ENCODE measurements around the gene NOTUM. TPM values are rescaled to one million over a fixed set of nuclear protein-coding genes. Genes with fewer than 3 reads are reported as not detected.

Gene NOTUM
- total and polyA plus RNA-seq, 4 experiments from 2014 or later, result not detected

- POLR2A ChIA-PET (ENCODE audit: partially characterized antibody), result no interaction called here
These were observed 13.8 kb downstream of the NOTUM start, which contains the start of gene MYADML2 for GRCh38 chr17:81947189-81947588. TSS of gene MYADML2 (minus strand) at chr17:81947233. CDS start at chr17:81941741, 5,492 bp downstream.

GRCh38 chr17:81944858-81945257 is 16.1 kb downstream of the NOTUM start:
- H3K4me1 ChIP-seq (ENCODE audit: insufficient read depth, low read length), result no peaks in the 10 kb centered on the region
- intact Hi-C loops (cut with micrococcal nuclease), result no loop called here
- CTCF ChIA-PET (ENCODE audit: partially characterized antibody), result no interaction called here
- Mint-ChIP-seq H3K4me1 (no peaks in the 10 kb centered on the region), H3K9me3 (no peaks in the 10 kb centered on the region), H3K36me3 (no peaks in the 10 kb centered on the region), H3K4me3 (no peak overlapping the region), H3K27me3 (peaks cover 2 to 5% of the 10 kb centered on the region in 2 donors), H3K27ac (no peak overlapping the region)
- no peaks in the 10 kb centered on the region for H3K36me3 ChIP-seq (ENCODE audit: insufficient read depth, low read length)
- no peaks in the 10 kb centered on the region for H3K9me3 ChIP-seq (ENCODE audit: control insufficient read depth in 1 of 2, low read length in 2 of 2)
- H3K27ac ChIP-seq (ENCODE audit: low read depth, low read length), result no peak overlapping the region
- no peaks in the 10 kb centered on the region for H3K27me3 ChIP-seq (ENCODE audit: insufficient read depth, low read length)
- POLR2A ChIA-PET (ENCODE audit: partially characterized antibody), result interaction anchor here (1.2 kb wide), 1 partner anchor 32 kb away, joined by 3 read pairs; no protein-coding TSS in a partner anchor
- DNase-seq, result peak in 1 of 5 donors; percentile 3
- H3K4me3 ChIP-seq (ENCODE audit: low read length in 2 of 2), result no peak overlapping the region

More at GRCh38 chr17:81947189-81947588, 13.8 kb downstream of the NOTUM start, which contains the start of gene MYADML2:
- Histone ChIP-seq H3K36me3 (ENCODE audit: insufficient read depth, low read length) (no peaks in the 10 kb centered on the region), H3K4me3 (ENCODE audit: low read length in 2 of 2) (no peak within 1 kb of the TSS), H3K4me1 (ENCODE audit: insufficient read depth, low read length) (no peaks in the 10 kb centered on the region), H3K9me3 (ENCODE audit: control insufficient read depth in 1 of 2, low read length in 2 of 2) (no peaks in the 10 kb centered on the region), H3K27ac (ENCODE audit: low read depth, low read length) (no peak within 1 kb of the TSS), H3K27me3 (ENCODE audit: insufficient read depth, low read length) (no peaks in the 10 kb centered on the region)
- Mint-ChIP-seq H3K36me3 (no peaks in the 10 kb centered on the region), H3K4me1 (peaks cover 0 to 2% (median under 1%) of the 10 kb centered on the region in 4 donors), H3K27ac (no peak within 1 kb of the TSS), H3K9me3 (no peaks in the 10 kb centered on the region), H3K27me3 (no peaks in the 10 kb centered on the region), H3K4me3 (no peak within 1 kb of the TSS)
- CTCF ChIA-PET (ENCODE audit: partially characterized antibody), result interaction anchor here (1.0 kb wide), 1 partner anchor 12 kb away, joined by 3 read pairs; no protein-coding TSS in a partner anchor
- DNase-seq, result no peak
- intact Hi-C loops (cut with micrococcal nuclease), result no loop called here

DNA sequence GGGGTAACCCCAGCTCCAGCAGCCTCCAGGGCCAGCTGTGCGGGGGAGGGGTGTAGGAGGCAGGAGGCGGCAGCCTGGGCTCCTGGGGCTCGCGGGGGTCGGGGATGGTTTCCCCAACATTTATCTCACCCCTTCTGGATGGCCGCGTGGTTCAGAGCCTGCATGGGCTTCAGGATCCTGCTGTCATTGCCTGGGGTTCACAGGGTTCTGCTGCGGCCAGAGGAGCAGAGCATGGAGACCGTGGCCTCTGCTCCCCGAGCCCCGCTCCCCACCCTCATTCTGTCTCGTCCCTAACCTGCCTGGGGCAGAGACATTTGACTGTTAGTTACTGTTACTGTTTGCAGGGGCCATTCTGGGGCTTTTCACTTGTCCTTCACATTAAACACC is 18.8 kb downstream of the NOTUM start:
- Mint-ChIP-seq H3K36me3 (no peaks in the 10 kb centered on the region), H3K4me1 (peaks cover 0 to 5% (median 0%) of the 10 kb centered on the region in 4 donors), H3K27me3 (peaks cover 2 to 5% of the 10 kb centered on the region in 2 donors), H3K4me3 (no peak overlapping the region), H3K27ac (no peak overlapping the region), H3K9me3 (no peaks in the 10 kb centered on the region)
- DNase-seq, result no peak
- Histone ChIP-seq H3K27me3 (ENCODE audit: insufficient read depth, low read length) (no peaks in the 10 kb centered on the region), H3K4me3 (ENCODE audit: low read length in 2 of 2) (no peak overlapping the region), H3K27ac (ENCODE audit: low read depth, low read length) (no peak overlapping the region), H3K36me3 (ENCODE audit: insufficient read depth, low read length) (no peaks in the 10 kb centered on the region), H3K9me3 (ENCODE audit: control insufficient read depth in 1 of 2, low read length in 2 of 2) (no peaks in the 10 kb centered on the region), H3K4me1 (ENCODE audit: insufficient read depth, low read length) (peaks cover 4% of the 10 kb centered on the region)
- ChIA-PET POLR2A (ENCODE audit: partially characterized antibody) (no interaction called here), CTCF (ENCODE audit: partially characterized antibody) (interaction anchor here (1.4 kb wide), 1 partner anchor 17 kb away, joined by 3 read pairs; no protein-coding TSS in a partner anchor)
- intact Hi-C loops (cut with micrococcal nuclease), result no loop called here

DNA sequence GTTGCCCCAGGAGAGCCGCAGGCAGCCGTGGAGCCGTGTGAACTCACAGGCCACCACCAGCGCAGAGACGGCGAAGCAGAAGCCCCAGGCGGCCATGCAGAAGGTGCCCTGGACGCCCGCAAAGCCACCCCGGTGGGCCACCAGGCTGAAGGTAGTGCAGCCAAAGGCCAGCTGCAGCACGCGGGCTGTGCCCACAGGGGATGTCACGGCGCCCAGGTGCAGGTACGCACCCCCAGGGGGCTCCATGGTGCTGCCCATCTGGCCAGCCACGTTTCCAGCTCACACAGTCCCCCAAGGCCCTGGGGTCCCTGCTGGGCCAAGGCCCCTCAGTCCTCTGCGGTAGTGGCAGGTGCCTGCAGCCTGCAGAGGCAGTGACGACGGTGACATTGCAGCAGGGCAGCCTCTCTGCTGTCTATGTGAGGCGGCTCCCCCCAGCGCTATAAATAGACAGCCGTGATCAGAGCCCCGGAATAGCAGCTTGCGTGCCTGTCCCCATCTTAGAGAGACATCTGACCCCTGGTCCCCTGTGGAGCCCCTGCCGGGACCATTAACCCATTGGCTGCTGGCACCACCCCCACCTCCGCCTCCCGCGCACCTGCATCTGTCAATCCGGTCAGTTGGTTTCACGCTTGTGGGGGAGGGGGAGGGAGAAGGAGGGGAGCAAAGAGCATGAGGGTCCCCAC is 19.4 kb downstream of the NOTUM start:
- no peak overlapping the region for H3K27ac Mint-ChIP-seq
- no peaks in the 10 kb centered on the region for H3K27me3 ChIP-seq (ENCODE audit: insufficient read depth, low read length)
- peaks cover 7% of the 10 kb centered on the region for H3K4me1 ChIP-seq (ENCODE audit: insufficient read depth, low read length)
- no peaks in the 10 kb centered on the region for H3K9me3 ChIP-seq (ENCODE audit: control insufficient read depth in 1 of 2, low read length in 2 of 2)
- no peak for DNase-seq
- intact Hi-C loops (cut with micrococcal nuclease), result no loop called here
- POLR2A ChIA-PET (ENCODE audit: partially characterized antibody), result no interaction called here
- H3K27me3 Mint-ChIP-seq, result peaks cover 2 to 5% of the 10 kb centered on the region in 2 donors
- no peak overlapping the region for H3K4me3 ChIP-seq (ENCODE audit: low read length in 2 of 2)
- no peaks in the 10 kb centered on the region for H3K36me3 Mint-ChIP-seq
- no peak overlapping the region for H3K4me3 Mint-ChIP-seq
- peaks cover 0 to 7% (median 0%) of the 10 kb centered on the region in 4 donors for H3K4me1 Mint-ChIP-seq
- no peak overlapping the region for H3K27ac ChIP-seq (ENCODE audit: low read depth, low read length)
- no peaks in the 10 kb centered on the region for H3K36me3 ChIP-seq (ENCODE audit: insufficient read depth, low read length)
- CTCF ChIA-PET (ENCODE audit: partially characterized antibody), result interaction anchor here (1.4 kb wide), 1 partner anchor 18 kb away, joined by 3 read pairs; no protein-coding TSS in a partner anchor
- H3K9me3 Mint-ChIP-seq, result no peaks in the 10 kb centered on the region

DNA sequence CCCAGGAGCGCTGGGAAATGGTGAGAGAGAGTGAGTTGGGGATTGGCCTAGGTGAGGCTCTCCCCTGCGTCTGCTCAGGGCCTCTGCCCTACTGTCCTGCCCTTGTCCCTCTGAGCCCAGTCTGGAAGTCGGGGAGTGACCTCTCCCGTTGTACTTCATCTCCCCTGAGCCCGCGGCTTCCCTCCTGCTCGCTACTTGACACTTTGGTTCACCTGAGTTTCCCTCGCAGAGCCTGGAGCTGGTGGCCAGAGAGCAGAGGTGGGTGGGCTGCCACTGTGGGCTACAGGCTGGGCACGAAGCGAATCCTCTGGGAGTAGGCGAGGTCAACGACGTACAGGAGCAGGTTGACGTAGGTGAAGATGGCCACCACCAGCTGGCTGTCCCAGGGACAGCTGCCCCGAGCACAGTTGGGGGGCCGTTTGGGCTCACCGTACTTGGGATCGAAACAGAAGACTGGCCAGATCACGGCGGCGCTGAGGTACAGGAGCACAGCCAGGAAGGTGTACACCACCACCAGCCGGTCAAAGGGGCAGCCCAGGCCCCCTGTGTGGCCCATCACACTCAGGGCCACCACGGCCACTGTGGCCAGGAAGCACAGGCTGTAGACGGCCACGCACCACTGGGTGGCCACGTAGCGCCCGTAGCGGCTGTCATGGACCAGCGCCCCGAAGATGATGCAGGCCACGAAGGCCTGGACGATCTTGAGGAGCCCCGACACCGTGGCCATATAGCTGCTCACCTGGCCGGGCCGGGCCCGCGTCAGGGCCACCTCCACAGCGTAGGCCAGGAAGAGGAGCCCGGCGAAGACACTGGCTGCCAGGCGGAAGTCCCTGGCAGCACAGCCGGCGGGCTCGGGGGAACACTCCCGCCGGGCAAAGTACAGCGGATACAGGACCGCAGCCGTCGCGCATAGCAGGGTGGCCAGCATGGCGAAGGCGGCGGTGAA is 20.2 kb downstream of the NOTUM start:
- H3K27me3 ChIP-seq (ENCODE audit: insufficient read depth, low read length), result no peaks in the 10 kb centered on the region
- H3K27ac ChIP-seq (ENCODE audit: low read depth, low read length), result no peak overlapping the region
- H3K27ac Mint-ChIP-seq, result no peak overlapping the region
- no peak overlapping the region for H3K4me3 Mint-ChIP-seq
- intact Hi-C loops (cut with micrococcal nuclease), result no loop called here
- H3K4me1 ChIP-seq (ENCODE audit: insufficient read depth, low read length), result peaks cover 9% of the 10 kb centered on the region
- no peaks in the 10 kb centered on the region for H3K9me3 Mint-ChIP-seq
- H3K36me3 ChIP-seq (ENCODE audit: insufficient read depth, low read length), result no peaks in the 10 kb centered on the region
- ChIA-PET POLR2A (ENCODE audit: partially characterized antibody) (no interaction called here), CTCF (ENCODE audit: partially characterized antibody) (interaction anchor here (1.4 kb wide), 1 partner anchor 19 kb away, joined by 3 read pairs; no protein-coding TSS in a partner anchor)
- no peaks in the 10 kb centered on the region for H3K36me3 Mint-ChIP-seq
- no peaks in the 10 kb centered on the region for H3K9me3 ChIP-seq (ENCODE audit: control insufficient read depth in 1 of 2, low read length in 2 of 2)
- H3K27me3 Mint-ChIP-seq, result peaks cover 2 to 5% of the 10 kb centered on the region in 2 donors
- H3K4me1 Mint-ChIP-seq, result peaks cover 0 to 13% (median 1%) of the 10 kb centered on the region in 4 donors
- H3K4me3 ChIP-seq (ENCODE audit: low read length in 2 of 2), result no peak overlapping the region
- no peak for DNase-seq

DNA sequence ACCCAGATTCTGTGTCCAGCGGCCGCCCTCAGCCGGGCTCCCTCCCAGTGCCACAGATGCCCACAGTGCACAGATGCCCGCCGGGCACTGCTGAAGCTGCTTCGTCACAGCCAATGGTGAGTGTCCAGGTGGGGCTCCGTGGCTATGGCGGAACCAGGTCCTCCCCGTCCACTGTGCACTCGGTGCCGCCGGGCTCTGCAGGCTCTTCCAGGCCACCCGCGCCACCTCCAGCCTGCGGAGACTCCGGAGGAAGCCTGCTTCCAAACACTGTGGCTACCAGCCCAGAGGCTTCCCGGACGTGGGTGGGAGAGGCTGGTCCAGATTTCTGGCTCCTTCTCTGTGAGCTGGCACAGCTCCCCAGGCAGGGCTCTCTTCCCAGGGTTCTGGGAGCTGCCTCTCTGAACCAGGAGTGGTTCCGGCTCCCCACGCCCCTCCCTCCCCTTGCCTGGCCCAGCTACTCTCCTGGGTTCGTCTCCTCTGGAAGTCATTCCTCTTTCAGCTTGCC is 21.1 kb downstream of the NOTUM start:
- intact Hi-C loops (cut with micrococcal nuclease), result no loop called here
- Mint-ChIP-seq H3K4me3 (no peak overlapping the region), H3K36me3 (no peaks in the 10 kb centered on the region), H3K27me3 (peaks cover 2 to 5% of the 10 kb centered on the region in 2 donors), H3K9me3 (no peaks in the 10 kb centered on the region), H3K4me1 (peaks cover 0 to 16% (median 3%) of the 10 kb centered on the region in 4 donors), H3K27ac (no peak overlapping the region)
- DNase-seq, result no peak
- no peaks in the 10 kb centered on the region for H3K27me3 ChIP-seq (ENCODE audit: insufficient read depth, low read length)
- no peaks in the 10 kb centered on the region for H3K36me3 ChIP-seq (ENCODE audit: insufficient read depth, low read length)
- POLR2A ChIA-PET (ENCODE audit: partially characterized antibody), result no interaction called here
- no peak overlapping the region for H3K4me3 ChIP-seq (ENCODE audit: low read length in 2 of 2)
- no peaks in the 10 kb centered on the region for H3K9me3 ChIP-seq (ENCODE audit: control insufficient read depth in 1 of 2, low read length in 2 of 2)
- peaks cover 9% of the 10 kb centered on the region for H3K4me1 ChIP-seq (ENCODE audit: insufficient read depth, low read length)
- CTCF ChIA-PET (ENCODE audit: partially characterized antibody), result no interaction called here
- no peak overlapping the region for H3K27ac ChIP-seq (ENCODE audit: low read depth, low read length)

GRCh38 chr17:81939218-81939617 is 21.8 kb downstream of the NOTUM start:
- H3K27me3 ChIP-seq (ENCODE audit: insufficient read depth, low read length), result no peaks in the 10 kb centered on the region
- POLR2A ChIA-PET (ENCODE audit: partially characterized antibody), result no interaction called here

More at GRCh38 chr17:81939218-81939617, 21.8 kb downstream of the NOTUM start:
- H3K9me3 Mint-ChIP-seq, result no peaks in the 10 kb centered on the region
- no peak for DNase-seq
- peak overlapping the region in 1 of 8 donors; percentile 46 for H3K4me3 Mint-ChIP-seq
- Histone ChIP-seq H3K4me3 (ENCODE audit: low read length in 2 of 2) (no peak overlapping the region), H3K27ac (ENCODE audit: low read depth, low read length) (no peak overlapping the region), H3K4me1 (ENCODE audit: insufficient read depth, low read length) (peaks cover 9% of the 10 kb centered on the region), H3K36me3 (ENCODE audit: insufficient read depth, low read length) (no peaks in the 10 kb centered on the region), H3K9me3 (ENCODE audit: control insufficient read depth in 1 of 2, low read length in 2 of 2) (no peaks in the 10 kb centered on the region)
- H3K27me3 Mint-ChIP-seq, result peaks cover 2 to 5% of the 10 kb centered on the region in 2 donors
- peaks cover 0 to 16% (median 3%) of the 10 kb centered on the region in 4 donors for H3K4me1 Mint-ChIP-seq
- H3K27ac Mint-ChIP-seq, result no peak overlapping the region
- intact Hi-C loops (cut with micrococcal nuclease), result no loop called here
- CTCF ChIA-PET (ENCODE audit: partially characterized antibody), result no interaction called here
- no peaks in the 10 kb centered on the region for H3K36me3 Mint-ChIP-seq

All from CD4-positive, alpha-beta memory T cell (primary cell).